Common myeloid progenitor, CD34-positive (primary cell): ENCODE measurements around the gene RNF144B.
A peak's percentile ranks its signal among the peaks of the same experiment; 100 is the strongest.

Experiments used
- CTCF ChIA-PET: fragments of 350-600 bp; sonication (Branson Sonifier 250); formaldehyde crosslinking; loops from one replicate; lab custom pipeline; 2021; ENCODE audit warnings: antibody characterized with exemption; lab: Charles Lee
- POLR2A ChIA-PET: fragments of 350-600 bp; sonication (Branson Sonifier 250); formaldehyde crosslinking; loops from one replicate; lab custom pipeline; 2021; ENCODE audit warnings: antibody characterized with exemption; lab: Charles Lee
- DNase-seq, 3 donors: peaks; one replicate each; pipeline versions ENCODE4 v3.0.0 to v3.0.0-alpha.2; 2013
- H3K27ac ChIP-seq, 2 experiments: 1 replicate in 1 of 2; 2 replicates in 1 of 2; pipeline ENCODE4 v1.7.0; 2013; ENCODE audit warnings: inconsistent platforms in 2 of 2, low read length in 2 of 2, mild to moderate bottlenecking in 2 of 2, low read depth in 1 of 2, moderate library complexity in 1 of 2; ENCODE audit not compliant: severe bottlenecking in 2 of 2, insufficient read depth in 1 of 2, poor library complexity in 1 of 2
- H3K27me3 ChIP-seq, 5 experiments: replicated peaks in 2 of 5; 1 replicate in 3 of 5; 2 replicates in 2 of 5; pipeline versions ENCODE4 v1.6.1 to v1.7.0; 2013; ENCODE audit warnings: low read length in 4 of 5, mild to moderate bottlenecking in 2 of 5, moderate library complexity in 2 of 5, inconsistent platforms in 1 of 5; ENCODE audit not compliant: insufficient read depth in 5 of 5, control insufficient read depth in 4 of 5
- H3K36me3 ChIP-seq, 4 experiments: 1 replicate in 2 of 4; 2 replicates in 2 of 4; pipeline versions ENCODE4 v1.6.1 to v1.7.0; 2013; ENCODE audit warnings: low read length in 3 of 4, control low read depth in 1 of 4, mild to moderate bottlenecking in 1 of 4; ENCODE audit not compliant: control insufficient read depth in 4 of 4, insufficient read depth in 4 of 4
- H3K4me1 ChIP-seq, 4 experiments: 1 replicate in 3 of 4; 2 replicates in 1 of 4; pipeline versions ENCODE4 v1.6.1 to v1.7.1; 2013; ENCODE audit warnings: low read length in 3 of 4, mild to moderate bottlenecking in 3 of 4, control low read depth in 1 of 4, inconsistent platforms in 1 of 4, moderate library complexity in 1 of 4; ENCODE audit not compliant: control insufficient read depth in 4 of 4, insufficient read depth in 4 of 4; ENCODE audit errors: control extremely low read depth in 1 of 4
- H3K4me3 ChIP-seq, 7 experiments: 1 replicate in 4 of 7; 2 replicates in 3 of 7; pipeline versions ENCODE4 v1.5.1 to v1.7.0; 2013; ENCODE audit warnings: mild to moderate bottlenecking in 7 of 7, low read length in 6 of 7, moderate library complexity in 6 of 7, inconsistent platforms in 2 of 7, low read depth in 2 of 7, control low read depth in 1 of 7; ENCODE audit not compliant: insufficient read depth in 4 of 7, control insufficient read depth in 1 of 7; ENCODE audit errors: extremely low read depth in 1 of 7
- H3K9me3 ChIP-seq, 5 experiments: 1 replicate in 4 of 5; 2 replicates in 1 of 5; pipeline versions ENCODE4 v1.6.1 to v1.7.1; 2013; ENCODE audit warnings: low read length in 4 of 5, mild to moderate bottlenecking in 2 of 5, inconsistent platforms in 1 of 5, low read depth in 1 of 5, moderate library complexity in 1 of 5; ENCODE audit not compliant: control insufficient read depth in 4 of 5, insufficient read depth in 2 of 5; ENCODE audit errors: control extremely low read depth in 1 of 5
- WGBS: methylation state at CpG from one replicate; pipeline ENCODE4 v1.1.5; 2013; ENCODE audit not compliant: insufficient coverage; 5-methylcytosine and 5-hydroxymethylcytosine counted together

Gene RNF144B

DNA sequence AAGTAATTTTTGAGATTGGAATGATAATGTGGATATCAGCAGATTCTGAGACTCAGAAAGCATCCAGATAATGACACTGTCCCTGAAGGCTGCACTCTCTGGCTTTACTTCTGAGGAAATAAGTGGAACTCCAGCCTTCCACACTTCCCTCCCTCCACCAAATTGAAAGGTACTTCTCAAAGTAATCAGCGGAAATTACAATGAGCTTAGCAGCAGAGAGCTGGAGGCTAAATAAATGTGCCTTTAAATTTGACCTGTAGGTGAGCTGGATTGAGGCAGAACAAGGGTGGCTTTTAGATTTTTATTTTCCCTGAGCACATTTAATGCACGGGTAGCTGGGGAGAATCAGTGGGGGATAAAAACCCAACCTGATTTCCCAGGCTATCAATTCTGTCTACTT is 39.3 kb upstream of the RNF144B start:
- H3K27ac ChIP-seq = no peak overlapping the region
- 100% methylated on average over 1 of the region's 2 CpGs for WGBS
- no peaks in the 10 kb centered on the region for H3K27me3 ChIP-seq
- CTCF ChIA-PET = interaction anchor here (1.4 kb wide), 1 partner anchor 154 kb away, joined by 3 read pairs; no protein-coding TSS in a partner anchor
- no peaks in the 10 kb centered on the region for H3K4me1 ChIP-seq
- POLR2A ChIA-PET = interaction anchor here (0.7 kb wide), 1 partner anchor 1943 kb away, joined by 3 read pairs; no protein-coding TSS in a partner anchor
- DNase-seq = no peak
- no peaks in the 10 kb centered on the region for H3K36me3 ChIP-seq
- no peak overlapping the region for H3K4me3 ChIP-seq
- no peaks in the 10 kb centered on the region for H3K9me3 ChIP-seq

DNA sequence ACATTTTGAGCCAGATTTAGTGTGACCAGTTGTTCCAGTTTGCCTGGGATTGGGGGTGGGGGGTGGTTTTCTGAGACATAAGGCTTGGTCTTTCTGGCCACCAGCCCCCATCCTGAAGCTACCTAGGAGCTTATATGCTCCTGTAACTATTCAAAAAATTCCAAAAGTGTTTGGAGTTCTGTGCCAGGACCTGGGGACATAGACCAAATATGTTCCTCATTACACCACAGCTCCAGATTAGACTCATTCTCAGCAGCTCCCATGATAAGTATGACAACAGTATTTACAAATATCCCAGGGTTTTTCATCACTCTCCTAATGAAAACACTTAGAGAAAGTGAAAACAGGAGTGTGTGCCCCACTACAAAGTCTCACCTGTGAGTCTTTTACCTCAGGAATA is 37.8 kb upstream of the RNF144B start:
- POLR2A ChIA-PET = no interaction called here
- Histone ChIP-seq H3K9me3 (no peaks in the 10 kb centered on the region), H3K4me1 (no peaks in the 10 kb centered on the region), H3K4me3 (no peak overlapping the region), H3K36me3 (no peaks in the 10 kb centered on the region), H3K27me3 (no peaks in the 10 kb centered on the region), H3K27ac (no peak overlapping the region)
- DNase-seq = no peak
- CTCF ChIA-PET = interaction anchor here (1.1 to 1.9 kb wide), 3 partner anchors 8 to 152 kb away, joined by 3 to 4 read pairs (median 3); partner anchors contain the start of gene RNF144B

DNA sequence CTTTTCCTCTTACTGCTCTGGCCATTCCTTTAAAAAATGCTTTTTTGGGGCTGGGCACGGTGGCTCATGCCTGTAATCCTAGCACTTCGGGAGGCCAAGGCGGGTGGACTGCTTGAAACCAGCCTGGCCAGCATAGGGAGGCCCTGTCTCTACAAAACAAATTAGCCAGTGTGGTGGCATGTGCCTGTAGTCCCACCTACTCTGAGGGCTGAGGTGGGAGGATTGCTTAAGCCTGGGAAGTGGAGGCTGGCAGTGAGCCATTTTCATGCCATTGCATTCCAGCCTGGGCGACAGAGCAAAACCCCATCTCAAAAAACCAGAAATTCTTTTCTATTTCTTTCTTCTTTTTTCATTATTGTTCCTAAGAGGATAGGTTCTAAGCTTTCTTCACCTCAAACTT is 36.9 kb upstream of the RNF144B start:
- POLR2A ChIA-PET = no interaction called here
- H3K9me3 ChIP-seq = no peaks in the 10 kb centered on the region
- H3K36me3 ChIP-seq = no peaks in the 10 kb centered on the region
- H3K4me3 ChIP-seq = no peak overlapping the region
- CTCF ChIA-PET = interaction anchor here (1.9 kb wide), 1 partner anchor 152 kb away, joined by 4 read pairs; no protein-coding TSS in a partner anchor
- H3K4me1 ChIP-seq = no peaks in the 10 kb centered on the region
- no peak for DNase-seq
- H3K27me3 ChIP-seq = no peaks in the 10 kb centered on the region
- no peak overlapping the region for H3K27ac ChIP-seq
- WGBS = 96% methylated on average over 4 of the region's 4 CpGs

DNA sequence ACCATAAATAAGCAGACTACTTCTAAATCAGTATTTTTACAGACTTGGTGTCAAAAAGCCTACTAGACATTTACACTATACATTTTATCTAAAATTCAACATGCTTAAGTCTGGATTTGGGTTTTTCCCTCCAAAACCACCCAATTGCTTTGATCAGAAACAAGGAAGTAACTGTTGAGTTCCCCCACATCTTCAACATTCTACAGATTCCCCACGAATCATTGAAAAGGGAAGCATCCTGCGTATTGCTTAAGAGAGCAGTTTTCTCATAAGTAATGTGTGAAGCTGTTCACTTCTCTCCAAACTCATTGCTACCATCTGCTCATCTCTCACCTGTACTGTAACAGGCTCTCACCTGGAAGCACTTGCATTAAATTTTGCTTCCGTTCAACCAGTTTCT is 36.4 kb upstream of the RNF144B start:
- Histone ChIP-seq H3K4me1 (no peaks in the 10 kb centered on the region), H3K27ac (no peak overlapping the region), H3K36me3 (no peaks in the 10 kb centered on the region), H3K9me3 (no peaks in the 10 kb centered on the region), H3K27me3 (no peaks in the 10 kb centered on the region), H3K4me3 (no peak overlapping the region)
- POLR2A ChIA-PET = no interaction called here
- no CpG with 5 or more reads among the region's 3 CpGs for WGBS
- peak in 2 of 3 donors; percentile 83 to 85 for DNase-seq
- CTCF ChIA-PET = interaction anchor here (0.6 kb wide), 1 partner anchor 36 kb away, joined by 3 read pairs; no protein-coding TSS in a partner anchor

DNA sequence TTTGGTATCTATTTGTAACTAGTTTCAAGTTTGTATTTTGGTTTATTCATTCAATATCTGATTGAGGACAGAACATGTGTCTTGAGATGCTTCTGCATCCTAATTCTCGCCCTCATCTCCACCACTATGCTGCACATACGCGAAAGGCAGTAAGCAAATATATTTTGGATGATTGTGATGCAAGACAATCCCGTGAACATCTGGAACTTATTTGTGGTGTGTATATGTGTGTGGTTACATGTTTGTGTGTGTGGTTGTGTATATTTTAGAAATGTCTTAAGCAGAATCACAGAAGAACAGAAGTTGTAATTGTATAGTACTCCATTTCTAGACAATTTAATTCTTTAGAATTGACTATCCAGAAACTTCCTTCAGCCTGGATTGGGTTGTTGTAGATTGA is 35.1 kb upstream of the RNF144B start:
- POLR2A ChIA-PET = no interaction called here

DNA sequence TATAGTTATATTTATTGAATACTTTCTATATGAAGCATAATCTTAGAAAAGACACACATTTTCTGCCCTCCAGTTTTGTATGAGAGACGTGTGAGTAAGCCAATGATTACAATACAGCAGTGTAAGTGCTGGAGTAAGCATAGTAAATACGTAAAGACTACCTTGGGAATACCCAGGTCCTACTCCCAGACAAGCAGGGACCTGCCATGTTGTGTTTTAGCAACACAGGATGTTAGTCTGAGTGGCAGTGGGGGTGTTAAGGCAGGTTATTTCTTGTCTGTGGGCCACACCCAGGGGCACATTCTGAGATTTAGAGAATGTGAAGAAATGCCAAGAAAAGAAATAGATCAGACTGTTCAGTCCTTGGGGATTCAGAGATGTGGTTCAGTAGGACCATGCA is 34.3 kb upstream of the RNF144B start:
- 100% methylated on average over 1 of the region's 2 CpGs for WGBS
- H3K27me3 ChIP-seq = no peaks in the 10 kb centered on the region
- DNase-seq = no peak
- ChIA-PET CTCF (no interaction called here), POLR2A (no interaction called here)
- H3K4me1 ChIP-seq = no peaks in the 10 kb centered on the region
- H3K27ac ChIP-seq = no peak overlapping the region
- H3K36me3 ChIP-seq = no peaks in the 10 kb centered on the region
- no peak overlapping the region for H3K4me3 ChIP-seq
- H3K9me3 ChIP-seq = no peaks in the 10 kb centered on the region

More for the DNA sequence above, 35.1 kb upstream of the RNF144B start:
- Histone ChIP-seq H3K36me3 (no peaks in the 10 kb centered on the region), H3K27me3 (no peaks in the 10 kb centered on the region), H3K9me3 (no peaks in the 10 kb centered on the region), H3K27ac (no peak overlapping the region), H3K4me1 (no peaks in the 10 kb centered on the region), H3K4me3 (no peak overlapping the region)
- 100% methylated on average over 3 of the region's 4 CpGs for WGBS
- CTCF ChIA-PET = no interaction called here
- DNase-seq = no peak

GRCh38 chr6:18353251-18353650 is 33.9 kb upstream of the RNF144B start:
- 90% methylated on average over 1 of the region's 2 CpGs for WGBS
- H3K9me3 ChIP-seq = no peaks in the 10 kb centered on the region
- POLR2A ChIA-PET = no interaction called here
- H3K27ac ChIP-seq = no peak overlapping the region
- no peaks in the 10 kb centered on the region for H3K36me3 ChIP-seq
- no peak overlapping the region for H3K4me3 ChIP-seq
- H3K4me1 ChIP-seq = no peaks in the 10 kb centered on the region
- no peaks in the 10 kb centered on the region for H3K27me3 ChIP-seq
- CTCF ChIA-PET = no interaction called here
- no peak for DNase-seq
